ENCODE data around the gene HIGD2A. TPM values are rescaled to one million over a fixed set of nuclear protein-coding genes. Genes with fewer than 3 reads are reported as not detected.

HIGD2A gene
- total and polyA plus RNA-seq, 2 experiments from 2014 or later: 109 to 224 TPM

DNA sequence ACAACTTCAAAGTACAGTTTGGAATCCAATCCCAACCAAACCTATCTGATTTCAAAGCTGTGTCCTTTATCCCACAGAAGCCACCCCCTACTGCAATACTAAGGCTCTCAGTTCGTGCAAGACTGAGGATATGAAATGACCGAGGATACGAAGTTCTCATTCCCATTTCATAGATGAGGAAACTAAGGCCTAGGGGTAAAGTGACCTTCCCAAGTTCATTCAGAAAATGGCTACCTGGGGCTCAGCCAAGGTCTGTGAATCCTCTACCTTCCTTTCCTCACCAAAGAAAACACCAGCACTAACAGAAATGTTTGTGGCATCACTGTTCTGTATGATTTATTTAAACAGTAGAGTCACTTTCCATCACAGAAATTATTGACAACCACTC is 32.4 kb upstream of the HIGD2A start:
- no peaks in the 10 kb centered on the region for H3K9me3 ChIP-seq (ENCODE audit: low read depth)
- H3K27me3 ChIP-seq: no peaks in the 10 kb centered on the region
- H3K9me2 ChIP-seq (replicated peaks; ENCODE audit: insufficient read depth): no peaks in the 10 kb centered on the region
- TF ChIP-seq EZH2phosphoT487 (IDR thresholded peaks at IDR 0.05; ENCODE audit: low read depth, severe bottlenecking, unreplicated experiment) (no peak), EZH2 (IDR thresholded peaks at IDR 0.05; ENCODE audit: borderline replicate concordance) (no peak)
- TF ChIP-seq, protein P1, sequence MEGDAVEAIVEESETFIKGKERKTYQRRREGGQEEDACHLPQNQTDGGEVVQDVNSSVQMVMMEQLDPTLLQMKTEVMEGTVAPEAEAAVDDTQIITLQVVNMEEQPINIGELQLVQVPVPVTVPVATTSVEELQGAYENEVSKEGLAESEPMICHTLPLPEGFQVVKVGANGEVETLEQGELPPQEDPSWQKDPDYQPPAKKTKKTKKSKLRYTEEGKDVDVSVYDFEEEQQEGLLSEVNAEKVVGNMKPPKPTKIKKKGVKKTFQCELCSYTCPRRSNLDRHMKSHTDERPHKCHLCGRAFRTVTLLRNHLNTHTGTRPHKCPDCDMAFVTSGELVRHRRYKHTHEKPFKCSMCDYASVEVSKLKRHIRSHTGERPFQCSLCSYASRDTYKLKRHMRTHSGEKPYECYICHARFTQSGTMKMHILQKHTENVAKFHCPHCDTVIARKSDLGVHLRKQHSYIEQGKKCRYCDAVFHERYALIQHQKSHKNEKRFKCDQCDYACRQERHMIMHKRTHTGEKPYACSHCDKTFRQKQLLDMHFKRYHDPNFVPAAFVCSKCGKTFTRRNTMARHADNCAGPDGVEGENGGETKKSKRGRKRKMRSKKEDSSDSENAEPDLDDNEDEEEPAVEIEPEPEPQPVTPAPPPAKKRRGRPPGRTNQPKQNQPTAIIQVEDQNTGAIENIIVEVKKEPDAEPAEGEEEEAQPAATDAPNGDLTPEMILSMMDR (IDR thresholded peaks at IDR 0.05; ENCODE audit: poor library complexity): no peak
- H3K4me1 ChIP-seq (ENCODE audit: insufficient read depth): peaks cover 7% of the 10 kb centered on the region
- no peak overlapping the region for H3K4me2 ChIP-seq
- peaks cover 95% of the 10 kb centered on the region for H3K79me2 ChIP-seq
- H4K20me1 ChIP-seq (ENCODE audit: insufficient read depth, poor library complexity, severe bottlenecking): peaks cover 56% of the 10 kb centered on the region
- 93% methylated on average over 3 of the region's 3 CpGs for WGBS (ENCODE audit: low lambda C conversion rate, missing lambda C conversion rate)
- H3K4me3 ChIP-seq: no peak overlapping the region
- H3K27ac ChIP-seq: no peak overlapping the region
- DNase-seq (ENCODE audit: low spot score): no peak
- no peaks in the 10 kb centered on the region for H3K36me3 ChIP-seq (replicated peaks; ENCODE audit: insufficient read depth, low read depth)
- no peak overlapping the region for H2AFZ ChIP-seq

DNA sequence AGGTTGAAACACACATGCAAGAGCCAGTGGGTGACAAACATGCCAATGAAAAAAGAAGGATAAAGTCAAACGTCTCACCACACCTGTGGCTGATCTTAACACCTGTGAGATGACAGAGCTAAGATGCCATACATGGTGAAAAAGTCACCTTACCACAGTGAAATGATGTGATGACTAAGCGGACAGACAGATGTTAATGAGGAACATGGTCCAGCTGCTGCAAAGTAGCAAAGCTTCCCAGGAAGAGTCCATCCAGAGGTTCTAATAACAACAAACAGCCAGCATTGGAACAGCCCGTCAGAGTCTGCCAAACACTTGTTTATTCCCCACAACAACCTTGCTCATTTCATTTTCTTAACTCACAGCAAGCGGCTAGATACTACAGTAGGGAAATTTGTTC is 28.9 kb upstream of the HIGD2A start:
- WGBS (ENCODE audit: low lambda C conversion rate, missing lambda C conversion rate): 80% methylated on average over 4 of the region's 4 CpGs
- Histone ChIP-seq H3K79me2 (peaks cover 66% of the 10 kb centered on the region), H3K4me2 (peak overlapping the region; percentile 82), H3K36me3 (replicated peaks; ENCODE audit: insufficient read depth, low read depth) (no peaks in the 10 kb centered on the region), H3K4me1 (ENCODE audit: insufficient read depth) (peaks cover 7% of the 10 kb centered on the region), H3K9me2 (replicated peaks; ENCODE audit: insufficient read depth) (no peaks in the 10 kb centered on the region), H4K20me1 (ENCODE audit: insufficient read depth, poor library complexity, severe bottlenecking) (peaks cover 46% of the 10 kb centered on the region), H3K27ac (no peak overlapping the region), H3K27me3 (no peaks in the 10 kb centered on the region), H3K4me3 (no peak overlapping the region), H2AFZ (no peak overlapping the region), H3K9me3 (ENCODE audit: low read depth) (no peaks in the 10 kb centered on the region)
- TF ChIP-seq, protein P1 (IDR thresholded peaks at IDR 0.05; ENCODE audit: poor library complexity): no peak
- TF ChIP-seq EZH2phosphoT487 (IDR thresholded peaks at IDR 0.05; ENCODE audit: low read depth, severe bottlenecking, unreplicated experiment) (no peak), EZH2 (IDR thresholded peaks at IDR 0.05; ENCODE audit: borderline replicate concordance) (no peak)
- DNase-seq (ENCODE audit: low spot score): no peak

DNA sequence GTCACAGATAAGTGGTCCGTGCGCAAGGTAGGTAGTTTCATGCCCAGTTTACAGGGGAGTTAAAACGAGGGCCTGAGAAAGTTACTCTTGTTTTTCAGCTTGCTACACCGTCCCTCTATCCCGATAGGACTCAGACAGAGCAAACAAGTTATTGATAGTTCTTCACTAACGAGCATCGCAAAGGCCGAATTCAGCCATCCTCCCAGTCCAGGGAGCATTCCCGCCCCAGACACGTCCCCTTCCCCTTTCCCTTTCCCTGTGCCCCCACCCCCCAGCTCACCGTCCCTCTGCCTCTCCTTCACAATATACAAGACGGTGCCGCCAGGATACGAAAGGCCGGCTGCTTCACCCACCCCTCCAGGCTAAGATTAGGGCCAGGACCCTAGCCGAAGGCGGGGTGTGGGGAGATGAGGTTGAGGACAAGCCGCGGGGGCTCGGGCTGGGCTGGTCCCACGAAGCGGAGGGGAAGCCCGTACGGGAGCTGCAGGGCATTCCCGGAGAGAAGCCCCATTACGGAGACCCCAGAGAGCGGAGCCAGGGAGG is 27.6 kb upstream of the HIGD2A start:
- Histone ChIP-seq H3K9me3 (ENCODE audit: low read depth) (no peaks in the 10 kb centered on the region), H3K9me2 (replicated peaks; ENCODE audit: insufficient read depth) (no peaks in the 10 kb centered on the region), H2AFZ (peak overlapping the region; percentile 65), H3K4me1 (ENCODE audit: insufficient read depth) (peaks cover 7% of the 10 kb centered on the region), H3K27me3 (no peaks in the 10 kb centered on the region), H3K36me3 (replicated peaks; ENCODE audit: insufficient read depth, low read depth) (no peaks in the 10 kb centered on the region), H3K4me2 (peak overlapping the region; percentile 82), H4K20me1 (ENCODE audit: insufficient read depth, poor library complexity, severe bottlenecking) (peaks cover 34% of the 10 kb centered on the region), H3K79me2 (peaks cover 53% of the 10 kb centered on the region), H3K4me3 (peak overlapping the region; percentile 63), H3K27ac (peak overlapping the region; percentile 74)
- peak; percentile 28 for DNase-seq (ENCODE audit: low spot score)
- WGBS (ENCODE audit: low lambda C conversion rate, missing lambda C conversion rate): 2% methylated on average over 15 of the region's 27 CpGs
- TF ChIP-seq, protein P1 (IDR thresholded peaks at IDR 0.05; ENCODE audit: poor library complexity): no peak
- TF ChIP-seq EZH2phosphoT487 (IDR thresholded peaks at IDR 0.05; ENCODE audit: low read depth, severe bottlenecking, unreplicated experiment): no peak
- TF ChIP-seq EZH2 (IDR thresholded peaks at IDR 0.05; ENCODE audit: borderline replicate concordance): no peak

Measured in hepatocyte (in vitro differentiated cells).